ENCODE data around the gene PPP2R5A.

DNA sequence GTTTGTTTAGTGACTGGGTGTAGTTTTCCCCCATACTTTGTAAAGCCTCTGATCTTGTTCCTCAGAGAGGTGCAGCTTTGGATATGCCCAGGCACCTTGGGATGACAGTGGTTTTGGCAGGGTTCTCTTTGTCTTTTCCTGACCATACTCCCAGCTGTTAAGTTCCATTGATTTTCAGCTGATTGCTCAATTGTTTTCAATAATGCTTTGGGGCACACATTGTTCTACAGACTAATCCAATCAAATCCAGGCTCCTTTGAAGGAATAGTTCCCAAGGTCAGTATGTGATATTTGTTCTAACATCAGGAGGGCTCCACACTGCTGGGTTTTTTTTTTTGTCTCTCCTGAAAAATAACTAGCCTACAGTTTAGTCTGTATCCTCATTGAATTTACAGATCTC lies 24.8 kb downstream of the PPP2R5A start:
- TF ChIP-seq, protein P1, sequence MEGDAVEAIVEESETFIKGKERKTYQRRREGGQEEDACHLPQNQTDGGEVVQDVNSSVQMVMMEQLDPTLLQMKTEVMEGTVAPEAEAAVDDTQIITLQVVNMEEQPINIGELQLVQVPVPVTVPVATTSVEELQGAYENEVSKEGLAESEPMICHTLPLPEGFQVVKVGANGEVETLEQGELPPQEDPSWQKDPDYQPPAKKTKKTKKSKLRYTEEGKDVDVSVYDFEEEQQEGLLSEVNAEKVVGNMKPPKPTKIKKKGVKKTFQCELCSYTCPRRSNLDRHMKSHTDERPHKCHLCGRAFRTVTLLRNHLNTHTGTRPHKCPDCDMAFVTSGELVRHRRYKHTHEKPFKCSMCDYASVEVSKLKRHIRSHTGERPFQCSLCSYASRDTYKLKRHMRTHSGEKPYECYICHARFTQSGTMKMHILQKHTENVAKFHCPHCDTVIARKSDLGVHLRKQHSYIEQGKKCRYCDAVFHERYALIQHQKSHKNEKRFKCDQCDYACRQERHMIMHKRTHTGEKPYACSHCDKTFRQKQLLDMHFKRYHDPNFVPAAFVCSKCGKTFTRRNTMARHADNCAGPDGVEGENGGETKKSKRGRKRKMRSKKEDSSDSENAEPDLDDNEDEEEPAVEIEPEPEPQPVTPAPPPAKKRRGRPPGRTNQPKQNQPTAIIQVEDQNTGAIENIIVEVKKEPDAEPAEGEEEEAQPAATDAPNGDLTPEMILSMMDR (IDR thresholded peaks at IDR 0.05; ENCODE audit: borderline replicate concordance, extremely low read depth, low read length, poor library complexity, severe bottlenecking), result no peak
- no peak for TF ChIP-seq EZH2 (IDR thresholded peaks at IDR 0.05; ENCODE audit: borderline replicate concordance, low read depth, low read length, severe bottlenecking)

Measured in DND-41 (cell line).